Amniotic stem cell (primary cell): Measurements from ENCODE around the gene ADGB.
A peak's percentile ranks its signal among the peaks of the same experiment; 100 is the strongest.

Experiments used
- DNase-seq: peaks from one replicate; lab custom pipeline; 2025; lab: John Stamatoyannopoulos, UW

Gene ADGB

DNA sequence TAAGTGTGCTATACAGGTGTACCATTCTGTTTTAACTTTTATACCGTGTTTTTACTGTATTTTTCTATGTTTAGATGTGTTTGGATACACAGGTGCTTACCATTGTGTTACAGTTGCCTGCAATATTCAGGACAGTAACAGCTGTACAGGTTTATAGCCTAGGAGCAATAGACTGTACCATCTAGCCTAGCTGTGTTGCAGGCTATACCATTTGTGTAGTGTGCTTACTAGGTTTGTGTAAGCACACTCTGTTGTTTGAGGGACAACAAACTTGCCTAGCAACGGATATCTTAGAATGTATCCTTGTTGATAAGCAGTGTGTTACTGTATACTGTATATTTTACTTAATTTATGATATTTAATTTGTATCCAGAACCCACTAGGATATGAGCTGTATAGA is 35.2 kb downstream of the ADGB start:
- no peak for DNase-seq

DNA sequence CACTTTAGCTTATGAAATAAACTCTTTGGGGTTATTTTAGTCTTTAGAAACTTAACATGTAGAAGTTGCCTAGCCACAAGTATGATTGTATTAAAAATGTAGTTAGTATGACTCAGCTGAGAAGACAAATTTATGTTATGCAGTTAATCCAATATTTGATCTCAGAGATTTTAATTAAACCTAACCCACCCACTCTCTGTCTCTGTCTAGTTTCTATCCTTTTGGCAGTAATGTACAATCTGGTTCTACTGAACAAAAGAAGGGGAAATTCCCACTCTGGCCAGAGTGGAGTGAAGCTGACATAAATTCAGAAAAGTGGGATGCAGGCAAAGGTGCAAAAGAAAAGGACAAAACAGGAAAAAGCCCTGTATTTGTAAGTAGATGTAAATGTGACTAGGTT is 36.4 kb downstream of the ADGB start:
- no peak for DNase-seq

DNA sequence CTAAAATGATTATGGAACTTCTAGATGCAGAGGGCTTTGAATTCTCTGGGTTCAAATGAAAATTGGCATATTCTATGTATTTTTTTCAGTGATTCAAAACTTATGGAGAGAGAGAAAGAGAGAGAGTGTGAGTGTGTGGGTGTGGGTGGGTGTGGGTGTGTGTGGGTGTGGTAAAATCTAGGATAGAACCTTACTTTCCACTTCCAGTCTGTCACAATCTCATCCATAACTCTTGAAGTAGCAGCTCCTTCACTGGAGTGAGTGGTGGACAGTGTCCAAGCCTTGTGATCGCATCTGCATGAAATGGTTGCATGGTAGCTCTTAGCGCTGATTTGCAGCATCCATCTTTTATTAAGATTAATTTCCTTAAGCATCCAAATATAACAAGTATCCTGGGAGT is 37.7 kb downstream of the ADGB start:
- DNase-seq, result no peak

DNA sequence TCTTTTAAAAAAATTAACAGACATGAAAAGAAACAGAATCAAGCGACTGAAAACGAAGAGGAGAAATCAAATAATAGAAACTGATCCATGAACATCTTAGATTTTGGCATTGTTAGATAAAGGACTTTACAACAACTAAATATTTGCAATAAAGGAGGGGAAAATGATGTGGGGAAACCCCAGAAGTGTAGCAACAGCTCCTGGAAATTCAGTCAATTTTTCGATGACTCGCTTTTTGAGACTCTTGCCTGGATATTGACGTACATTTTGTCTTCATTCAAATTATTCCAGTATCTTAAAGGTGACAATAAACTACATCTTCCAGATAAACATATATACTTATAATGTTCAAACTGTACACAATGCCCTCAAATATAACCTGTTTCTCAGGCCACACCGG is 44.1 kb downstream of the ADGB start:
- DNase-seq, result no peak

DNA sequence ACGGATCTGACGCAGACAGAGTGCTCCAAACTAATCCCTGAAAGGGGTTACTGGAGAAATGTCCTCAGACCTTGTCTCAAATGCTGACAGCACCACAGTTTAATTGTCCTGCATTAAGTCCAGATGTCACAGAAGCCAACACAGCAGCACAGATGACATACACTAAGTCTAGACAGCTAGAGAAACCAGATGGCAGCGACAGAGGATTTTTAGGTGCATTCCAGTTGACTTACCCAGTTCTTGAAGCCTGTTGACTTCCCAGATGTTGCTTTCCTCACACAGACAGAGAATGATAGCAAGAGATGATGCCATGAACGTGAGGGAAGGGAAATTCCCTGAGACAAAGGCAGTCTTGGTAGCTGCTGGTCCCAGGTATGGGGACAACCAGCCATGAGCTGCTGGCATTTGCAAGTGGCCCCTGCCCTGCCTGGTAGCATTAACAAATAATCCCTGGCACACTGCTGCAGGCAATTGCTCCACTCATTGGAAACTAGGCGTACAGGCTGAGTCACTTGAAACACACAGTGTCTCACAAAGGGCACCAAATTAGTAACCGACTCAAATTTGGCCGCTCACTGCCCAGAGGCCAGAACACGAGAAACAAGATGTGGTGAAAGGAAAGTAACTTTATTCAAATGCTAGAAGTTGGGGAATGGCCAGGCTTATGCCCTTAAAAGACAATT is 52.2 kb downstream of the ADGB start:
- DNase-seq, result no peak

DNA sequence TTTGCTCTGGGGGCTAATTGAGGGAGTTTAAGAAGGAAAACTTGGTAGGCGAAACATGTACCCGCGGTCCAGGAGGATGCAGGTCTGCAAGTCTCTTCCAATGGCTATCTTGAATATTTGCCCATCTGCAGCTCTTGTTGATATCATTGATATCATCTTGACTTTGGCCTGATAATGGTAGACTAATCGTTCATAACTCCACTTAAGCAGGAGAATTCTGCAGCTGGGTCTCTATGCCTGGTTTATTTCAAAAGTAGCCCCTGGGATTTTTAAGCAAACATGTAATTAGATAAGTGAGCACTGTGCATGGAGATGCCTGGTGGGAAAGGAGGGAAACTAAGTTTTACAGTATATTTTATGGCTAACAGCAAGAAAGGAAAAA is 52.7 kb downstream of the ADGB start:
- DNase-seq, result no peak

DNA sequence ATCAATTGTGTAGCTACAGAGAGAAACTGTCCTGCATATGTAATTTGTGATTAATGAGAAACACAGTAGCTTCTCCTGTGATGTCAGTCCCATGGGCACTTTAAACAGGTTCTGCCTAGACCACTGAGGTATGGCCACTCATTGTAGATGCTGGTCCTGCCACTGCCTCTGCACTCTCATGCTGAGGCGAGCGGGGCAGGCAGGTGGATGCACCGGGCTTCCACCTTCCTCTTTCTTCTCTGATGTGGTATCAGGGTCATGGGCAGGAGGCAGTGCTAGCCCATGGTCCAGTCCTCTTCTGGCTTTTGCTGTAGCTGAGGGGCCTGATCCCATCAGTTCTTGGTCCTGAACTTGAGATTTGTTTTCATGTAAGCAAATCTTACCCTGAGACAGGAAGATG is 58.7 kb downstream of the ADGB start:
- DNase-seq, result no peak

DNA sequence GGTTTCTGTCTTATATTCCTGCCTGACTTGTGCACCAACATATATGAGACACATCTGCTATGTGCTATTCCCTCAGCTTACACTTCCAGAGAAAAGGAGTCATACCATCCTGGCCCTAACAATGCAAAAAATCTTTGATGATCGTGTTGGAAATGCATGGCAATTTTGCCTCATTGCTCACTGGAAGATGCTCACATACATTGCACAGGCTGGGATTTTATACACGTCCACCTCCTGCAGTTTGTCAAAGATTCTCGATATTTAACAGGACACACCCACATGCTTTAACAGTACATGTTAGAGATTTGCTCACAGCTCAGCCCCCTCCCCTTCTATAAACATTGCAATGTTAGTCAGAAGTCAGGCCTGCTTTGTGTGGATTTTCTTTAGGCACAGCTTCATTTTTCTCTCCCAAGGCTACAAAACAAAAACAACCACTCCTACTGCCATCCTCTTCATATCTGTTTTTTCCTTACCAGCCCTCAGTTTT is 66.1 kb downstream of the ADGB start:
- DNase-seq, result peak; percentile 0

DNA sequence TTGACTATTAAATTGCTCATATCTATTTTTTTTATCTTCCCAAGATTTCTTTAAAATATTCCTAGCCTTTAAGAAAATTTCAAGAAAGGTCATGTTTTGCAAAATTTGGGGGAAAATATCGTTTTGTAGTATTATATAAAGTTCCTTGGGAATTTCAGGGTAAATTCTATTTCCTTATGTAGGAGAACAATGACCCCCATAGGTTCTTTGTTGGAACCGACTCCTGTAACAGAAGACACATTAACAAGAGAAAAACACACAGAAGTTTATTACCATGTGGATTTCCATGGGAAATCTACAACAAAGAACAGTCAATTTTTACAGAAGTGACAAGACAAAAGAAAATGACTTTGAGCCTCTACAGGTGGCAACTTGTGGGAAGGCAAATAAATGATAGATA is 68.1 kb downstream of the ADGB start:
- DNase-seq, result no peak

DNA sequence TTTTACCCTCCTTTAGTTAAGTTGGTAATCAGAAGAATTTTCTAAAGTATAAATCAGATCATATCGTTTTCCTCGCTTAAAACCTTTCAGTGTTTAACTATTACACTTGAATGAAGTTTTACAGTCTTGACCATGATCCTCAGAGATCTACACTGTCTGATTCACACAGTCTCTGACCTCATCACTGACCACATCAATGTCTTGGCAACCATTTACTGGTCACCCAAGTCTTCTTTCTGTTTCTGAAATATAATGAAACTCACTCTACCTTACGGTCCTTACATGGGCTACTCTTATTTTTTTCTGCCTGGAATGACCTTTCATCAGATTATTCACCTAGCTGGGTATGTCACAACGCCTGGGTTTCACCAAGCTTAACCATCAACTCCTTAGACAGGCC is 71.4 kb downstream of the ADGB start:
- no peak for DNase-seq

DNA sequence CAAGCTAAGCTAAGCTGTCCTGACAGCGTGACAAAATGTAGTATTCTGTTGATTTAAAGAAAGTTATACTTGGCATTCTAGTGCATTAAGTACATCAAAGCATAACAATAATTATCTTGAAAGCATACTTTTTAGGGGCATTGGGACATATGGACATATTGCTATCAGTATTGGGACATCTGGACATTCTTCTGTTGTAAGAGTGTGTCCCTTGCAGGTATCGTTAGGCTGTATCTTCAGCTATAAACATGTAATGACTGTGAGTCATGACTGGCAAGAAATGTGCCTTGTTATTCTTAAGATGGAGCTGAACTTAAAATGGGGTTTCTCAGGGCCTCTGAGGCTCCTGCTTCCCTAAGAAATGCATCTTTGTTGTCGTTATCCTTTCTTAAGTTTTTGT is 74.3 kb downstream of the ADGB start:
- DNase-seq, result no peak

DNA sequence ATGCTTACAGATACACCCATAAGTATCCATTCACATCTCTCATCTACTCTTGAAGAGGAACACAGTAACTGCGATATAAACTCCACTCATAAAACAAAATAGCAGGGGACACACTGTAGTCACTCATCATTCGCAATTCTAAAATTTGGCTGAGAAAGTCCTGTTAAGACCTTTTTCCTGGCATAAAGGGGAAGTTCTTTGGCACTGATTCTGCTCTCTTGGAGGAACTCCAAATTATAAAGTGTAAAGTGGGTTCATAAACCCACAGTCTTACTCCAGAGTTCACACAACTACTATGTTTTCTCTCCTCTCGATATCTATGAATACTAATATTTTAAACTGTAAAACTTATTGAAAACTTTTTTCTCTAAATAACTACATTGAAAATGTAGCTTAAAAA is 80.6 kb downstream of the ADGB start:
- no peak for DNase-seq

DNA sequence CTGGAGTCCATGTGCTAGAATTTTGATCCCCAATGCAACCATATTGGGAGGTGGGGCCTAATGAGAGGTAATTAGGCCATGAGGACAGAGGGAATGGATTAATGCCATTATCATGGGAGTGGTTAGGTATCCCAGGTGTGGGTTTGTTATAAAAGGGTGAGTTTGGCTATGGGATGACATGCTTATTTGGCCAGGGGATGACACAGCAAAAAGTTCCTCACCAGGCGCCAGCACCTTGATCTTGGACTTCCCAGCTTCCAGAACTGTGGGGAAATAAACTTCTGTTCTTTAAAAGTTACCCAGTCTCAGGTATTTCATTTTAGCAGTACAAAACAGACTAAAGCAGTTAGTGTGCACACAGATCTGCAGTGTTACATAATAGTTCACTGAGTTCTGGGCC is 84.1 kb downstream of the ADGB start:
- DNase-seq, result no peak

DNA sequence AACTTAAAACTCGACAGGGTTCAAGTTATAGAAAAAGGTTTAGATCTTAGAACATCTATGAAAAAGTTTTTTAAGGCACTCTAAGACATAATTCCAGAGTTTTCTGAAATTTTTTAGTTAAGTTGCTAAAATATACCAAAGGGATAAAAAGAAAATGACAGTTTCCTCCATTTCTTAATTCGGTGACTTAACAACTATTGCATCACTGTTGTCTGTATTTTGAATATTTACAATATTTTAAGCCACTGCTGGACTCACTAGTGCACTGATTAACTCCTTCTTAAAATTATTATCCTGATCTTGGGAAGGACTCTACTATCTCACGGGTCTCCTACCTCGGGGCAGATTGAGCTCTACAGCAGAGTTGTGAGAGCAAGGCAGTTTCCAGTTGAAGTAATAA is 91.0 kb downstream of the ADGB start:
- DNase-seq, result no peak

DNA sequence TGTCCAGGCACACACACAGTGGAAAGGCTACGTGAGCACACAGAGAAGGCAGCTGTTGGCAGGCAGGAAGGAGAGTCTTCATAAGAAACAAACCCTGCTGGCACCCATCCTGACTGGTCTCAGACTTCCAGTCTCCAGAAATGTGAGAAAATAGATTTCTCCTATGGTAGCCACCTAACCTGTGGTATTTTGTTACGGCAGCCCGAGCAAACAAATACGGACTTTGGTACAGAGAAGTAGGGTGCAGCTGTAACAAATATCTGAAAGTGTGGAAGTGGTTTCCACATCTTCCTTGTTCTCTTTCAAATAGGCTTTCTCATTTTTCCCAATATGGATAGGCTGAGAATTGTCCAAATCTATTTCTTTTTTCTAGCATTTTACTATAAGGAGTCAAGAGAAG is 94.6 kb downstream of the ADGB start:
- DNase-seq, result no peak

DNA sequence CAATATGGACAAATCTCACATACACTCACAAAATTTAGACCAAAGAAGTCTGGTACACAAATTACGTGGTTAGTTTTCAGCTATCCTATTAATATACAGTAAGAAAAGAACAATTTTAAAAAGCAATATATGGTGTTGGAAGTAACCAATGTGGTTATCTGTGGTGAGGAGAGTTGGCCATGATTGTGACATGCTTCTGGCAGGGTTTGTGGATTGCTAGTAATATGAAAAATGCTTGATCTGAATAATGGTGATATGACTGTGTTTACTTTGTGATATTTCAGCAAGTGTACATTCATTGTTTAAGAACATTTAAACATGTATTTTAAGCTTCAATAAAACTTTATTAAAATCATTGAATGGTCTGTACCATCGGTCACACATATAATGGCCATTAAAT is 99.1 kb downstream of the ADGB start:
- no peak for DNase-seq

DNA sequence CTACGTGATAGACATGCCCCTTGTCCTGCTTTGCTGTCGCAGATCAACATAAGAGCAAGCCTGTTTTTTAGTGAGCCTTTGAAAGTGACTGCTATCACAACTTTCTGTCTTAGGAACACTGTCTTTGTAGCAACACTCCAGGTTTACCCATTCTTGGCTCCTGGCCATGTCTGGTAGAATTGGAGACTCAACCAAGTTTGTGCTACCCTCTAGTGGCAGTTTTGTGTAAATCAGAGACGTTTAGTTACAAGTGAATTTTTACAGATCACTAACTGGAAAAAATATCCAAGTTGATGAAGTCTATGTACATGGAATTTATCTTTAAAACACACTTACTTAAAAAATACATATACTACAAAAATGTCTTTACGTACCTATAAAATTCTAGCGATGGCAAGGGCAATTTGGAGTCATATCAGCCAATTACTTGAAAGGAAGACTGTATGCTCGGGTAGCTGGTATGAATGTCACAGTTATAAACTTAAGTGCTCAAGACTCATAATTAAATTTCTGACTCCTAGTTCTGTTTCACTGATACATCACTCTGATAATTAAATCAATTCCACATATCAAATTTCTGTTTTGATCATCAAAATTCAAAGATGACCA is 101.4 kb downstream of the ADGB start:
- DNase-seq, result peak; percentile 62

DNA sequence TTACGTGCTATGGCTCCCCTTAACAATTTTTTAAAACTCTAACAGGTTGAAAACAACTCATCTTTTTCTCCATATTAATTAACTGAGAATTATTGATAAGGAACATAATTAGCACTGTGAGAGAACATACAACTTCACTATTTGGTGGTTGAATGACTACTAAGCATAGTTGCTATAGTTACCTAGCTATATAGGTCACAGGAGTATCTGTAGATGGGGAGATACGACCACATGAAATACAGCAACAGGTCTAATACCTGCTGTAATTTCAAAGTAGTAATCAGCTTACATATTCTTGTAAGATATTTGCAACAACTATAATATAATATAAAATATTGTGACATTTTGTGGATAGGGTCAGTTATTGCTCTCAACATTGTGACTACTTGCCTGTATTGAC is 102.9 kb downstream of the ADGB start:
- DNase-seq, result no peak

DNA sequence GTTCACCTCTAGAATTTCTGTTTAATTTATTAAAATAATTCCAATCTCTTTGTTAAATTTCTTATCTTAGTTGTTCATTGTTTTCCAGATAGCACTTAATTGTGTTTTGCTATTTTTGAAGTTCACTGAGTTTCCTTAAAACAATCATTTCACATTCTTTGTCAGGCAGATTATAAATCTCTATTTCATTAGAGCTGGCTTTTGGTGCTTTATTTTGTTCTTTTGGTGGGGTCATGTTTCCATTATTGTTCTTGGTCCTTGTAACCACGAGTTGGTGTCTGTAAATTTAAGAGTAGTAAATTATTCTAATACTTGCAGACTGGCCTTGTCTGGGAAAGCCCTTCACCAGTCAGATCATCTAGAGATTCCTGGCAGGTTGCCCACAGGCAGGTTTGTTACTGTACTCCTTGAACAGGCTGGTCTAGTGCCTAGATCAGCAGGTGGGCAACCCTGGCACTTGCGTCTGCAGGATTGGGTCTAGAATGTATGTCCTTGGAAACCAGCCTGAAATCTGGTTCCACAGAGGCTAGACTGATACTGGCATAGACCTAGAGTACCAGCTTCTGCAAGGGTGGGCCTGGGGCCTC is 110.4 kb downstream of the ADGB start:
- DNase-seq, result no peak

DNA sequence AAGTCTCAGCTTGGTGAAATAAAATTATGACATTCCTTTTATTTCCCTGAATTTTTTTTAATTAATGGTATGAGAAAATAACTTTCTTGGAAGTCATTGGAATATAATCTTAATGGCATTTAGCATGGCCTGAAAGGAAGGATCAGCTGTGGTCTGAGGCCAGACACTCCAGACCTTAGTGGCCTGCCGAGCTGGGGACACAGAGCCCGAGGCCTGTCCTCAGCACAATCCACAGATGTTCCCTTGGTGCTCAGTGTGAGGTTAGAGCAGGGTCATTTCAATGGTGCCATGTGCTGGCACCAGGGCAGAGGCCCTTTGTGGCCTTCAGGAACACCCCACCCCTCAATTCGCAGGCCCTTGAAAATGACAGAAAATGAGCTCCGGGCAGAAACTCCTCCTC is 120.6 kb downstream of the ADGB start:
- no peak for DNase-seq

DNA sequence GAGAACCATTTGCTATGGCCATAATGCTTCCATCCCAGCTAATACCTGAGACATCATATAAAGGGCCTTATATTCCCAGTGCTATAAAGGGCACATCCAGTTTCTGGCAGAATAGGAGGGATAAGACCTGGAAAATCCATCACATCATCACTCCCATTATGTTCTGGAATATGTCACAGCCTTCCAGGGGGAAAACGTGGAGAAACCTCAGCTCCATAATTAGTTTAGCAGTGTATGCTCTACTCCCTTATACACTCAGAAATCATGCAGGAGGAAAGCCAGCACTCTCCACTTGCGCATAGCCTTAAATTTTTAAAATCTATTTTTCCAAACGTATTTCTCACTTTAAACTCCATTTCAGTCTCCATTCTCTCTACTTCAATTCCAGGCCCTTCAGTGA is 140.9 kb downstream of the ADGB start:
- DNase-seq, result no peak

DNA sequence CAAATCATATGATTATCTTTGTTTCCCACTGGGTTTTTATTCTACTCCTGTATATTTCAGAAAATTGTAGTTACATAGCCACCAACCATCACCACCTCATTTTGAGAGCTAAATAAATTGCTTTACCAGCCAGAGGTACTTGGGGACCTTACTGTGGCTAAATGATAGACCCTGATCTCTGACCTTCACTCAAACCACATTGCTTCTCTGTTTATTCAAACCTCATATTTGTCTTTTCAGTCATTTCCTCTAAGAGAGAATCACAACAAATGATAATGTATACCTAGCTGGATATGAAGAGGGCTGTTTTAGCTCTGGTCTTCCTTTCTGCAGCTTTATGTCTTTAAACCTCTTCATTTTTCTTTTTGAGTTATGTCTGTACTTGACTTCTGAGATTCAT is 142.8 kb downstream of the ADGB start:
- DNase-seq, result no peak

DNA sequence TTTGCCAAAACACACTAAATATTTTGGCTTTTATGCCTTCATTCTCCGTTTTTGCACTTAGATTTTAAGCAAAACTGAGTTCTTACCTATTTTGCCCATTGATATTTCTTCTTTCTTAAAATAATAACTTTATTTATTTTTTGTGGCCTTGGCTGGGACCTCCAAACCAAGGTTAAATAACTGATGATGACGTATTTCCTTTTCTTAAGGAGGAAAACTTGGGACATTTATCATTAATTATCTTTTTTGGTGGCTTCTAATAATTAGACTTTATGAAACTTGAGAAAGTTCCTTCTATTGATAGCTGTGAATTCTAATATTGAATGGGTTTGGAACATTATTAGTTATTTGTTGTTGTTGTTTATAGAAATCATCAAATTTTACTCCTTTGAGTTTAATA is 154.5 kb downstream of the ADGB start:
- DNase-seq, result no peak

DNA sequence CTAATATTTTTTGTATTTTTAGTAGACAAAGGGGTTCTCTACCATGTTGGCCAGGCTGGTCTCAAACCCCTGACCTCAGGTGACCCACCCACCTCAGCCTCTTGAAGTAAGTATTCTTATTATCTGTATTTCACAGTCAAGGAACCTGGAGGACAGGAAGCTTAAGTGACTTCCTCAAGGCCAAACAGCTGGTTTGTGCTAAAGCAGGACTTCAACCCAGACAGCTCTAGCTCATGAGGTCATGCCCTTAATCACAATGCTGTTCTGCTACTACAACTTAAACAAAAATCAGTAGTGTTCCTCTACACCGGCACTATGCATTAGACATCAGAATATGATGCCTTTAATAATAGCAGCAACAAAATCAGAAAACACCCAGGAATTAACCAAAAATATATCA is 168.9 kb downstream of the ADGB start:
- no peak for DNase-seq
